GM12878 (cell line): ENCODE data around the gene ETV6.

Experiments
- CEBPB ChIP-seq, 2 experiments: fragments of 150-350 bp in 1 of 2; IDR thresholded peaks; 2 replicates each; pipeline ENCODE4 v1.6.1; 2012 to 2014; ENCODE audit warnings: low read depth in 2 of 2, low read length in 2 of 2, borderline replicate concordance in 1 of 2, inconsistent platforms in 1 of 2
- HDAC2 ChIP-seq: fragments of 200-600 bp; sonication (generic); IDR thresholded peaks from 2 replicates; pipeline ENCODE4 v1.6.1; 2017
- SIX5 ChIP-seq: IDR thresholded peaks from 2 replicates; pipeline ENCODE4 v1.6.1; 2011; ENCODE audit warnings: mild to moderate bottlenecking, low read depth, low read length, moderate library complexity; ENCODE audit not compliant: severe bottlenecking
- SRF ChIP-seq, 2 experiments: IDR thresholded peaks; 2 replicates each; pipeline ENCODE4 v1.6.1; 2011; ENCODE audit warnings: low read depth in 2 of 2, low read length in 2 of 2, mild to moderate bottlenecking in 1 of 2, moderate library complexity in 1 of 2
- STAT3 ChIP-seq: IDR thresholded peaks from 2 replicates; pipeline ENCODE4 v1.6.1; 2011; ENCODE audit warnings: low read depth, low read length, improper control_type of control experiment
- ZNF622 ChIP-seq: fragments of 450-650 bp; IDR thresholded peaks from 2 replicates; pipeline ENCODE4 v1.6.1; 2017; ENCODE audit warnings: mild to moderate bottlenecking, inconsistent platforms
- TF ChIP-seq, protein P1 (sequence below), 3 experiments: IDR thresholded peaks in 2 of 3; conservative IDR thresholded peaks in 1 of 3; 2 replicates each; pipeline ENCODE4 v1.5.1; 2011; ENCODE audit warnings: low read depth in 3 of 3, low read length in 3 of 3, mild to moderate bottlenecking in 3 of 3, control low read depth in 2 of 3, moderate library complexity in 2 of 3, inconsistent platforms in 1 of 3, mixed read lengths in 1 of 3; ENCODE audit not compliant: control insufficient read depth in 2 of 3, insufficient read depth in 1 of 3; ENCODE audit errors: extremely low read depth in 1 of 3

DNA sequence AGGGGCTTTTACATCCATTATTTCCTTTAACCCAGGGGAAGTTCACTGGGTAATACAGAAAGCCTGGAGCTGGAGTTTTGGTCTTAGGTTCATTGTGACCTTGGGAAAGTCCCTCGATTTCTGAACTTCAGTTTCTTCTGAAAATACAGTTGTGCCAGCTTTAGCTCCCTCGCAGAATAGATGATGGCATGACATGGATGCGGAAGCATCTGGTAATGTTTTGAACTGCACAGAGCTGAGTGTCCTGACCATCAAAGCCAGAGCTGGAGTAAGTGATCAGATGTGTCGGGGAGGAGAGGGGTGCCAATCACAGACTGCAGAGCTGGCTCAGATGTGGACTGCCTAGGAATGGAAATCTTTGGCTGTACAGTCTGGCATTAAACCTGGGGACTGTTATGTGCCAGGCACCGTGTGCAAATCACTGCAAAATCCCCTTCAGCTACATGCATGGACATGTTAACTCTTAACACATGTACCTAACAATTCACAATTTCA, 180.9 kb downstream of the ETV6 start:
- TF ChIP-seq, protein P1, sequence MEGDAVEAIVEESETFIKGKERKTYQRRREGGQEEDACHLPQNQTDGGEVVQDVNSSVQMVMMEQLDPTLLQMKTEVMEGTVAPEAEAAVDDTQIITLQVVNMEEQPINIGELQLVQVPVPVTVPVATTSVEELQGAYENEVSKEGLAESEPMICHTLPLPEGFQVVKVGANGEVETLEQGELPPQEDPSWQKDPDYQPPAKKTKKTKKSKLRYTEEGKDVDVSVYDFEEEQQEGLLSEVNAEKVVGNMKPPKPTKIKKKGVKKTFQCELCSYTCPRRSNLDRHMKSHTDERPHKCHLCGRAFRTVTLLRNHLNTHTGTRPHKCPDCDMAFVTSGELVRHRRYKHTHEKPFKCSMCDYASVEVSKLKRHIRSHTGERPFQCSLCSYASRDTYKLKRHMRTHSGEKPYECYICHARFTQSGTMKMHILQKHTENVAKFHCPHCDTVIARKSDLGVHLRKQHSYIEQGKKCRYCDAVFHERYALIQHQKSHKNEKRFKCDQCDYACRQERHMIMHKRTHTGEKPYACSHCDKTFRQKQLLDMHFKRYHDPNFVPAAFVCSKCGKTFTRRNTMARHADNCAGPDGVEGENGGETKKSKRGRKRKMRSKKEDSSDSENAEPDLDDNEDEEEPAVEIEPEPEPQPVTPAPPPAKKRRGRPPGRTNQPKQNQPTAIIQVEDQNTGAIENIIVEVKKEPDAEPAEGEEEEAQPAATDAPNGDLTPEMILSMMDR (IDR thresholded peaks at IDR 0.05 in 2 of 3, conservative IDR thresholded peaks at IDR 0.05 in 1 of 3; ENCODE audit: control insufficient read depth in 2 of 3, extremely low read depth in 1 of 3, insufficient read depth in 1 of 3, low read depth in 3 of 3, low read length in 3 of 3), result no peak
- no peak for TF ChIP-seq SRF (IDR thresholded peaks at IDR 0.05; ENCODE audit: low read depth in 2 of 2, low read length in 2 of 2)
- TF ChIP-seq ZNF622, result no peak
- no peak for TF ChIP-seq SIX5
- TF ChIP-seq HDAC2, result no peak
- TF ChIP-seq CEBPB (IDR thresholded peaks at IDR 0.05; ENCODE audit: borderline replicate concordance in 1 of 2, low read depth in 2 of 2, low read length in 2 of 2), result no peak
- TF ChIP-seq STAT3, result no peak
